ENCODE measurements around the gene UTF1.

Gene UTF1

GRCh38 chr10:133272964-133273420, 43.0 kb downstream of the UTF1 start:
- H3K27me3 ChIP-seq (ENCODE audit: low read depth, low read length) = no peaks in the 10 kb centered on the region
- H3K9me3 ChIP-seq (ENCODE audit: control insufficient read depth in 1 of 2, low read length in 2 of 2) = no peaks in the 10 kb centered on the region
- no peak overlapping the region for H3K4me3 ChIP-seq (ENCODE audit: low read depth in 1 of 2, low read length in 2 of 2)
- H3K36me3 ChIP-seq (ENCODE audit: control insufficient read depth in 1 of 2, insufficient read depth in 2 of 2, low read length in 2 of 2) = peaks cover 0 to 33% of the 10 kb centered on the region in 2 donors
- no peak overlapping the region for H3K27ac ChIP-seq (ENCODE audit: low read length)
- H3K4me1 ChIP-seq (ENCODE audit: control insufficient read depth in 1 of 2, insufficient read depth in 2 of 2, low read length in 2 of 2) = peaks cover 0 to 15% of the 10 kb centered on the region in 2 donors

DNA sequence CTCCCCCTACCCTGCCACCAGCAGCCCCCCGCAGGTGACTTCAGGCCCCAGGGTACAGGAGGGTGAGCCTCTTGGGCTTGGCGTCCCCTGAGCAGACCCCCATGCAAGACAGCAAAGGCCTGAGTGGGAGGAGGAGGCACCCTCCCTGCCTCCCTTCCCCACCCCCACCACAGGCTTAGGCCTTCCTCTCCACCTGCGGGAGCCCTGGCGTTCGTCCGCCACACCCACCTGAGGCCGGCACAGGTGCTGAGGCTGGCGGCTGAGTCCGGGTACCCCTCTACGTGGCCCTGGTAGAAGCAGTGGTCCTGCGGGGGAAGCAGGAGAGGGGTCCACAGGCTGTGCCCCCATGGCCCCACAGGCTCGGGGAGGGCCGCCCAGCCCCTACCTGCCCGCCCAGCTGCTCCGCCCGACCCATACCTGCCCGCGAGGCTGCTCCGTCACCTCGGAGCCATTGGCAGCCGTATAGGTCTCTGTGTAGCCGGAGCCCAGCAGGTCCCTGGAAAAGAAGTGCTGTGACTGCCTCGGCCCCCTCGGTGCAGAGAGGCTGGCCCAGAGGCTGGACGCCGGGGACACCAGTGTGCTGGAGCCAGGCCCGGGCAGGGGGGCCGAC, 43.6 kb downstream of the UTF1 start:
- Histone ChIP-seq H3K4me1 (ENCODE audit: control insufficient read depth in 1 of 2, insufficient read depth in 2 of 2, low read length in 2 of 2) (peaks cover 0 to 15% of the 10 kb centered on the region in 2 donors), H3K9me3 (ENCODE audit: control insufficient read depth in 1 of 2, low read length in 2 of 2) (no peaks in the 10 kb centered on the region), H3K27ac (ENCODE audit: low read length) (no peak overlapping the region), H3K27me3 (ENCODE audit: low read depth, low read length) (no peaks in the 10 kb centered on the region), H3K36me3 (ENCODE audit: control insufficient read depth in 1 of 2, insufficient read depth in 2 of 2, low read length in 2 of 2) (peaks cover 0 to 32% of the 10 kb centered on the region in 2 donors), H3K4me3 (ENCODE audit: low read depth in 1 of 2, low read length in 2 of 2) (no peak overlapping the region)

DNA sequence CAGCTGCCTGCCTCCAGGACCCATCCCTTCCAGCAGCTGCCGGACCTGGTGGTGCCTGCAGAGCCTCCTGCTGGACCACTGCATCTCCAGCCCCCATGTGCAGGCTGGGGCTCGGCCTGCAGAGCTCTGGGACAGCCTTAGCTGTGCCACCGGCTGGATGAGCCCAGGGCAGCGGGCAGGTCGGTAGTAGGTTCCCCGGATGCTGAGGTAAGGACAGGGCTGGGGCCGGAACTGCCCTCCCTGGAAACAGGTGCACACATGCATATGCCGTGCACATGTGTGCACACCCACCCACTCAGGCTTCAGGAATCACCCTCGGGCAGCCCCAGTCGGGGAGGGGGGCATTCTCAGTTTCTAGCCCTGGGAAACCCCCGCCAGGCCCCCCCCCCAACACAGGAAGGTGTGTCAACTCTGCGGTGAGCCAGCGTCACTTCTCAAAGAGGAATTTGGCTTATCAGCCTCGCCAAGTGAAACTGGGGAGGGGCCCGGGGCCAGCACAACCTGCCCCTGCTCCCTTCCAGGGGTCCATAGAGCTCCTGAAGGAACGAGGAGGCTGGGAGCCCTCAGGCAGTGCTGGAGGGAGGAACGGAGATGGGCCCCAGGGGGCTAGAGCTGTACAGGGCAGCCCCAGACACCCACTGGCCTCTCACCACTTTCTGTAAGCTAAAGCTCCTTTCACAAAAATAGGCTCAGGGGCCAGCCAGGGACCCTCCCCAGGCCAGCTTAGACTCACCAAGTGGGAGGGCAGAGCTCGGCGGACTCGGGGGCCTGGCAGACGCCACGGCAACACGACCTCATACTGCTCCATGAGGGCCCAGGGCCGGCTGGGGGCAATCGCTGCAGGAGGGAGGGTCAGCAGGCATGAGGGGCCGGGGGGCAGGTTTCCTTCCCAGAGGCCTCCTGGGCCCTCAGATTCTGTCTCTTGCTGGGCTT, 45.0 kb downstream of the UTF1 start:
- Histone ChIP-seq H3K4me1 (ENCODE audit: control insufficient read depth in 1 of 2, insufficient read depth in 2 of 2, low read length in 2 of 2) (peaks cover 0 to 15% of the 10 kb centered on the region in 2 donors), H3K4me3 (ENCODE audit: low read depth in 1 of 2, low read length in 2 of 2) (peak overlapping the region in 1 of 2 donors; percentile 41), H3K9me3 (ENCODE audit: control insufficient read depth in 1 of 2, low read length in 2 of 2) (no peaks in the 10 kb centered on the region), H3K27ac (ENCODE audit: low read length) (no peak overlapping the region), H3K27me3 (ENCODE audit: low read depth, low read length) (no peaks in the 10 kb centered on the region), H3K36me3 (ENCODE audit: control insufficient read depth in 1 of 2, insufficient read depth in 2 of 2, low read length in 2 of 2) (peaks cover 0 to 37% of the 10 kb centered on the region in 2 donors)

- H3K9me3 ChIP-seq (ENCODE audit: control insufficient read depth in 1 of 2, low read length in 2 of 2) = no peaks in the 10 kb centered on the region
- peak overlapping the region; percentile 37 to 41 for H3K4me3 ChIP-seq (ENCODE audit: low read depth in 1 of 2, low read length in 2 of 2)
- no peak overlapping the region for H3K27ac ChIP-seq (ENCODE audit: low read length)
Observed at GRCh38 chr10:133275684-133276092, 45.7 kb downstream of the UTF1 start.

GRCh38 chr10:133276100-133276434, 46.0 kb downstream of the UTF1 start:
- H3K4me3 ChIP-seq (ENCODE audit: low read depth in 1 of 2, low read length in 2 of 2) = peak overlapping the region; percentile 37 to 41
- H3K4me1 ChIP-seq (ENCODE audit: control insufficient read depth in 1 of 2, insufficient read depth in 2 of 2, low read length in 2 of 2) = peaks cover 0 to 15% of the 10 kb centered on the region in 2 donors
- H3K36me3 ChIP-seq (ENCODE audit: control insufficient read depth in 1 of 2, insufficient read depth in 2 of 2, low read length in 2 of 2) = peaks cover 0 to 36% of the 10 kb centered on the region in 2 donors
- H3K27ac ChIP-seq (ENCODE audit: low read length) = no peak overlapping the region
- no peaks in the 10 kb centered on the region for H3K27me3 ChIP-seq (ENCODE audit: low read depth, low read length)
- no peaks in the 10 kb centered on the region for H3K9me3 ChIP-seq (ENCODE audit: control insufficient read depth in 1 of 2, low read length in 2 of 2)

More at GRCh38 chr10:133275684-133276092, 45.7 kb downstream of the UTF1 start:
- peaks cover 0 to 37% of the 10 kb centered on the region in 2 donors for H3K36me3 ChIP-seq (ENCODE audit: control insufficient read depth in 1 of 2, insufficient read depth in 2 of 2, low read length in 2 of 2)
- H3K27me3 ChIP-seq (ENCODE audit: low read depth, low read length) = no peaks in the 10 kb centered on the region
- H3K4me1 ChIP-seq (ENCODE audit: control insufficient read depth in 1 of 2, insufficient read depth in 2 of 2, low read length in 2 of 2) = peaks cover 0 to 15% of the 10 kb centered on the region in 2 donors

DNA sequence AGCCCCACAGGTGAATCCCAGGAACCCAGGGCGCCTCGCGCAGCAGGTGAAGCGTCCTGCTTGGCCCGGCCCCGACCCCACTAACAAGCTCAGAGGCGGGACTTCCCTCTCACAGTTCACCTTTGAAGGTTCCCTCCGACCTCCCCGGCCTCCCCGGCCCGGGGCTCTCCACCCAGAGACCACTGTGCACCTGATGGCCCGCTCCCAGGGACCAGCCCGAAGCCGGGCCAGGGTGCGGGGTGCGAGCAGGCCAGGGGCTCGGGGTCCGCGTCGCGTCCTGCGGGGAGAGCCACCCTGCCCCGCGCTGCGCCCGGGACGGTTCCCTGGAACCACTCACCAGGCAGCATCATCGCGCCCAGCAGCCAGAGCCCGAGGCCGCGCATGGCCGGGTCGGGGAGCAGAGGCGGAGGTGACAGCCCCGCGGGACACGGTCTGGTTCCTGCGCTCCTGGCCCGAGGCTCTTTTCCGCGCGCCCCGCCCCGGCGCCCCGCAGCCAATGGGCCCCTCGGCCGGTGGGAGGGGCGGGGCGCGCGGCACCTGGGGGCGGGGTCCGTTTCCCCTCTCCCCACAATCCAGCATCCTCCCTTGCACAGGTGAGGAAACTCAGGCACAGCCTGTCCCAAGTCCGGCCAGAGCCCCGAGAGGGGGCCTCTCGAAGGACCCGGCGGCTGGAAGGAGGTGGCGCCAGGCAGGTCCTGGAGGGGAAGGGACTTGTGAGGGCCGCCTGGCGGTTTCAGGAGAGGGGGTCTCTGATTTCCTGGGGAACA, 46.6 kb downstream of the UTF1 start, which contains the start of gene ADAM8:
Gene ADAM8 (minus strand): TSS at position 434 of the 767 bp plus-strand sequence. CDS start 51 bp downstream, at position 383.
- no peaks in the 10 kb centered on the region for H3K27me3 ChIP-seq (ENCODE audit: low read depth, low read length)
- H3K4me3 ChIP-seq (ENCODE audit: low read depth in 1 of 2, low read length in 2 of 2) = peak within 1 kb of the TSS; percentile 37 to 41
- H3K27ac ChIP-seq (ENCODE audit: low read length) = no peak within 1 kb of the TSS
- no peaks in the 10 kb centered on the region for H3K9me3 ChIP-seq (ENCODE audit: control insufficient read depth in 1 of 2, low read length in 2 of 2)
- peaks cover 0 to 15% of the 10 kb centered on the region in 2 donors for H3K4me1 ChIP-seq (ENCODE audit: control insufficient read depth in 1 of 2, insufficient read depth in 2 of 2, low read length in 2 of 2)
- peaks cover 0 to 39% of the 10 kb centered on the region in 2 donors for H3K36me3 ChIP-seq (ENCODE audit: control insufficient read depth in 1 of 2, insufficient read depth in 2 of 2, low read length in 2 of 2)

DNA sequence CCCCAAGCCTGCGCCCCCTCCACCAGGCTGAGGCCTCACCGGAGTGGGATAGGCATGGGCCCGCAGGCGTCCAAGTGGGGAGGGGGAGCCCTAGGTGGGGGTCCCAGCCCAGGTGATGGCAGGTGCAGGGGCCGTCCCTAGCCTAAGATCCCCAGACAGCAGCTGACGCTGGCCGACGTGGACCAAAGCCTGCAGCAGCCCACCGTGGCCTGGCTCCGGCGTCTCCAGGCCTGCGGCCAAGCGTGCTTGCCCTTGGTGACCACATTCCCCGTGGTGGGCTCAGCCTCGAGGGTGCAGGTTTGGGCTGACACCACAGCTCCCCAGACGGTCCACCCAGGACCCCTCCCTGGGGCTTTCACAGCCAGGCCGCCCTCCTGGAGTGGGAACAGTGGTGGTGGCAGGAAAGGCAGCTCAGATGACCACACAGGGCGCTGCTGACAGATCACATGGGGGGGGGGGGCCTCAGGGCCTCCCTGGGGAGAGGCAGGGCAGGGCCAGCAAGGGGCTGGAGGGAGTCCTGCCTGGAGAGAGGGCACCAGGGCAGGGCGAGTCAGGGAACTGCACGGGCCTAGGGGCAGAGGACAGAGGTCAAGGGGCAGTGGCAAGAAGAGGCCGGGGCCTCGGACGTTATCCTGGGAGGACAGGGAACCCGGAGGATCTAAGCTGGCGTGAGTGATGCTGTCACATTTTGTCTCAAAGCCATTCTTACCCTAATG, 47.4 kb downstream of the UTF1 start:
- Histone ChIP-seq H3K4me1 (ENCODE audit: control insufficient read depth in 1 of 2, insufficient read depth in 2 of 2, low read length in 2 of 2) (peaks cover 0 to 15% of the 10 kb centered on the region in 2 donors), H3K36me3 (ENCODE audit: control insufficient read depth in 1 of 2, insufficient read depth in 2 of 2, low read length in 2 of 2) (peaks cover 2 to 46% of the 10 kb centered on the region in 2 donors), H3K4me3 (ENCODE audit: low read depth in 1 of 2, low read length in 2 of 2) (peak overlapping the region in 1 of 2 donors; percentile 41), H3K9me3 (ENCODE audit: control insufficient read depth in 1 of 2, low read length in 2 of 2) (no peaks in the 10 kb centered on the region), H3K27ac (ENCODE audit: low read length) (no peak overlapping the region), H3K27me3 (ENCODE audit: low read depth, low read length) (no peaks in the 10 kb centered on the region)

DNA sequence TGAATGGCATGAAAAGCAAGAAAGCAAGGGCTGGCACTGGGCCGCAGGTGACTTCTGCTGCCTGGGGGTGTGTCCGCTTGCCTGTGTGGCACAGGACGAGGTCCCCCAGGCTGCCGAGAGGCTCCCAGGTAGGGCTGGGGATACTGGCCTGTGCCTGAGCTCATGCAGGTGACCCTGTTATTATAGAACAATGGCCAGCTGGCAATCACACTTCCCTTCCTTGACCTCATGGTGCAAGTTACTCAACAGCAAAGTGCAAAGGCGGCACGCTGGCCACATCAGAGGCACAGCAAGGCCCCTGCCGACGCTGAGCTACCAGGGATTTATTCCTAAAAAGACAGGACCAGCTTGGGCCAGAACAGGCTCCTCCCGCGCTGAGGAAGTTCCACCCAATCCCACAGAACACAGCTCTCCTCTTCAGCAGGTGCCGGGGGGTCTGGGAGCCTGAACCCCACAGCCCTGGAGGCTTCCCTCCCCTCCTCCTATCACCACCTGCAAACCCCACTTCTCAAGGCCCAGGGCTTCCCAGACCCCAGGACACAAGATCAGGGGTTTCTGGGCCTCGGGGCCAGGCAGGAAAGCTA, 48.1 kb downstream of the UTF1 start:
- no peaks in the 10 kb centered on the region for H3K9me3 ChIP-seq (ENCODE audit: control insufficient read depth in 1 of 2, low read length in 2 of 2)
- H3K36me3 ChIP-seq (ENCODE audit: control insufficient read depth in 1 of 2, insufficient read depth in 2 of 2, low read length in 2 of 2) = peaks cover 8 to 46% of the 10 kb centered on the region in 2 donors
- no peaks in the 10 kb centered on the region for H3K27me3 ChIP-seq (ENCODE audit: low read depth, low read length)
- H3K4me1 ChIP-seq (ENCODE audit: control insufficient read depth in 1 of 2, insufficient read depth in 2 of 2, low read length in 2 of 2) = peaks cover 0 to 15% of the 10 kb centered on the region in 2 donors
- H3K27ac ChIP-seq (ENCODE audit: low read length) = no peak overlapping the region
- peak overlapping the region in 1 of 2 donors; percentile 10 for H3K4me3 ChIP-seq (ENCODE audit: low read depth in 1 of 2, low read length in 2 of 2)

GRCh38 chr10:133278577-133279265, 48.7 kb downstream of the UTF1 start:
- Histone ChIP-seq H3K9me3 (ENCODE audit: control insufficient read depth in 1 of 2, low read length in 2 of 2) (no peaks in the 10 kb centered on the region), H3K27ac (ENCODE audit: low read length) (no peak overlapping the region), H3K4me3 (ENCODE audit: low read depth in 1 of 2, low read length in 2 of 2) (no peak overlapping the region), H3K27me3 (ENCODE audit: low read depth, low read length) (no peaks in the 10 kb centered on the region), H3K4me1 (ENCODE audit: control insufficient read depth in 1 of 2, insufficient read depth in 2 of 2, low read length in 2 of 2) (peaks cover 0 to 15% of the 10 kb centered on the region in 2 donors), H3K36me3 (ENCODE audit: control insufficient read depth in 1 of 2, insufficient read depth in 2 of 2, low read length in 2 of 2) (peaks cover 14 to 52% of the 10 kb centered on the region in 2 donors)
